Measurements from ENCODE around the gene SMAD3.
A peak's percentile ranks its signal among the peaks of the same experiment; 100 is the strongest.

Gene SMAD3

GRCh38 chr15:67173005-67173404, 107.6 kb downstream of the SMAD3 start:
- Histone ChIP-seq H3K27ac (ENCODE audit: extremely low read depth, low read depth, low read length) (no peak overlapping the region), H3K9me3 (ENCODE audit: control insufficient read depth, insufficient read depth, low read depth, low read length) (no peaks in the 10 kb centered on the region), H3K4me1 (ENCODE audit: control insufficient read depth, insufficient read depth, low read length) (peaks cover 2% of the 10 kb centered on the region; the same call in 1 of the 2 replicates), H3K4me3 (ENCODE audit: low read depth, low read length) (no peak overlapping the region), H3K36me3 (ENCODE audit: control insufficient read depth in 2 of 2, insufficient read depth in 1 of 2, low read length in 2 of 2) (peaks cover 4 to 60% of the 10 kb centered on the region in 2 experiments)
- TF ChIP-seq ZNF837 (tag by site-specific recombination; IDR thresholded peaks at IDR 0.05) (no peak), ZNF24 (tag by site-specific recombination; IDR thresholded peaks at IDR 0.05) (no peak), ZNF19 (tag by site-specific recombination; IDR thresholded peaks at IDR 0.05; ENCODE audit: low read depth) (no peak), ZNF121 (tag by site-specific recombination; IDR thresholded peaks at IDR 0.05) (no peak), ZNF585B (tag by site-specific recombination; IDR thresholded peaks at IDR 0.05) (no peak), ZFHX2 (tag by site-specific recombination; conservative IDR thresholded peaks at IDR 0.05) (no peak), ZNF146 (tag by site-specific recombination; IDR thresholded peaks at IDR 0.05) (0 out of 2 replicates have a peak, but pooled peaks have one; percentile 20)
- CTCF ChIA-PET, result interaction anchor here (0.6 to 0.7 kb wide), 2 partner anchors 125 to 227 kb away, joined by 3 read pairs; no protein-coding TSS in a partner anchor
- POLR2A ChIA-PET, result no interaction called here

DNA sequence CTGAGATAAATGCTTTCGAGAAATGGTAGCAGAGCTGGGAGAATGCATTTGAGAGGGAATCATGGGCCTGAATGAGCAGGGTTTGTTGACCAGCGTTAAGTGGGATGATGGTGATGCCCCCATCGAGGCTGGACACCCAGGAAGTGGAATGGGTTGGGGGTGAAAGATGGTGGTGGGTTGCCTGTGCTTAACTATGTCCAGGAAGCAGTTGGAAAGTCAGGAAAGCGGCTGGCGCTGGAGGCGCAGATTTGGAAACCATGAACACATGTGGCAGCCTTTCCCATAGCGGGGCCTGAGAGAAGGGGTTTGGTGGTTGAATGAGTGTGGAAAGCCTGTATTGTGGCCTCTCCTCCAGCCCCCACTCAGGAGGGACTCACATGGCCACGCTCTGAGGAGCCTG, 108.4 kb downstream of the SMAD3 start:
- peaks cover 4 to 53% of the 10 kb centered on the region in 2 experiments for H3K36me3 ChIP-seq (ENCODE audit: control insufficient read depth in 2 of 2, insufficient read depth in 1 of 2, low read length in 2 of 2)
- H3K27ac ChIP-seq (ENCODE audit: extremely low read depth, low read depth, low read length), result no peak overlapping the region
- ChIA-PET POLR2A (no interaction called here), CTCF (interaction anchor here (0.6 kb wide), 2 partner anchors 109 to 260 kb away, joined by 3 to 4 read pairs; no protein-coding TSS in a partner anchor)
- peaks cover 2% of the 10 kb centered on the region; the same call in 1 of the 2 replicates for H3K4me1 ChIP-seq (ENCODE audit: control insufficient read depth, insufficient read depth, low read length)
- TF ChIP-seq ZFP3 (tag by site-specific recombination; IDR thresholded peaks at IDR 0.05; ENCODE audit: low read depth) (no peak), ZNF133 (tag by site-specific recombination; IDR thresholded peaks at IDR 0.05) (no peak), ZNF266 (tag by site-specific recombination; IDR thresholded peaks at IDR 0.05; ENCODE audit: low read depth) (no peak), ZNF585B (tag by site-specific recombination; IDR thresholded peaks at IDR 0.05) (no peak), ZBTB6 (tag by site-specific recombination; IDR thresholded peaks at IDR 0.05) (no peak), ZNF175 (tag by site-specific recombination; IDR thresholded peaks at IDR 0.05) (no peak), ZNF121 (tag by site-specific recombination; IDR thresholded peaks at IDR 0.05) (no peak), ZNF24 (tag by site-specific recombination; IDR thresholded peaks at IDR 0.05) (no peak), BCL6B (tag by site-specific recombination; IDR thresholded peaks at IDR 0.05) (no peak), KLF10 (tag by site-specific recombination; IDR thresholded peaks at IDR 0.05) (no peak)
- H3K4me3 ChIP-seq (ENCODE audit: low read depth, low read length), result no peak overlapping the region
- H3K9me3 ChIP-seq (ENCODE audit: control insufficient read depth, insufficient read depth, low read depth, low read length), result no peaks in the 10 kb centered on the region

- Histone ChIP-seq H3K4me3 (ENCODE audit: low read depth, low read length) (no peak overlapping the region), H3K27ac (ENCODE audit: extremely low read depth, low read depth, low read length) (no peak overlapping the region), H3K4me1 (ENCODE audit: control insufficient read depth, insufficient read depth, low read length) (peaks cover 2% of the 10 kb centered on the region; the same call in 1 of the 2 replicates), H3K9me3 (ENCODE audit: control insufficient read depth, insufficient read depth, low read depth, low read length) (no peaks in the 10 kb centered on the region), H3K36me3 (ENCODE audit: control insufficient read depth in 2 of 2, insufficient read depth in 1 of 2, low read length in 2 of 2) (peaks cover 4 to 54% of the 10 kb centered on the region in 2 experiments)
- ChIA-PET CTCF (interaction anchor here (0.8 kb wide), 1 partner anchor 20 kb away, joined by 3 read pairs; no protein-coding TSS in a partner anchor), POLR2A (interaction anchor here (0.5 to 1.1 kb wide), 2 partner anchors 11 to 110 kb away, joined by 3 to 4 read pairs; no protein-coding TSS in a partner anchor)
- no peak for TF ChIP-seq ZNF404 (tag by site-specific recombination; IDR thresholded peaks at IDR 0.05)
- no peak for TF ChIP-seq ZNF449 (tag by site-specific recombination; IDR thresholded peaks at IDR 0.05)
- TF ChIP-seq ZNF548 (tag by site-specific recombination; IDR thresholded peaks at IDR 0.05), result no peak
- TF ChIP-seq ZNF157 (tag by site-specific recombination; IDR thresholded peaks at IDR 0.05), result no peak
- TF ChIP-seq ZNF626 (tag by site-specific recombination; IDR thresholded peaks at IDR 0.05), result no peak
- no peak for TF ChIP-seq ZBTB8A (tag by site-specific recombination; IDR thresholded peaks at IDR 0.05)
- no peak for TF ChIP-seq ZNF394 (tag by site-specific recombination; IDR thresholded peaks at IDR 0.05; ENCODE audit: borderline replicate concordance)
- TF ChIP-seq SETDB1 (IDR thresholded peaks at IDR 0.05; ENCODE audit: insufficient read length, low read length), result no peak
- TF ChIP-seq ZNF529 (tag by site-specific recombination; IDR thresholded peaks at IDR 0.05; ENCODE audit: insufficient replicate concordance), result no peak
- no peak for TF ChIP-seq ZNF600 (tag by site-specific recombination; IDR thresholded peaks at IDR 0.05)
- no peak for TF ChIP-seq ZNF140 (tag by site-specific recombination; IDR thresholded peaks at IDR 0.05)
- no peak for TF ChIP-seq ZNF112 (tag by site-specific recombination; IDR thresholded peaks at IDR 0.05)
- no peak for TF ChIP-seq YY2 (tag by site-specific recombination; IDR thresholded peaks at IDR 0.05)
- TF ChIP-seq KLF10 (tag by site-specific recombination; IDR thresholded peaks at IDR 0.05), result no peak
Measured at GRCh38 chr15:67174446-67174845, 109.0 kb downstream of the SMAD3 start.
